NCI-H2081 treated with DMSO at 0.1 percent for 48 hours (cell line): Measurements from ENCODE around the gene MME.

Source experiments
- DNase-seq: peaks from one replicate; lab custom pipeline; 2025; lab: John Stamatoyannopoulos, UW

MME gene

GRCh38 chr3:155079746-155080487, at the start of gene MME:
Gene MME, plus strand, starts transcription at chr3:155080319. Its CDS starts 3,849 bp downstream, at chr3:155084168.
- DNase-seq, result no peak

GRCh38 chr3:155031186-155031585, 48.9 kb upstream of the MME start:
- no peak for DNase-seq

DNA sequence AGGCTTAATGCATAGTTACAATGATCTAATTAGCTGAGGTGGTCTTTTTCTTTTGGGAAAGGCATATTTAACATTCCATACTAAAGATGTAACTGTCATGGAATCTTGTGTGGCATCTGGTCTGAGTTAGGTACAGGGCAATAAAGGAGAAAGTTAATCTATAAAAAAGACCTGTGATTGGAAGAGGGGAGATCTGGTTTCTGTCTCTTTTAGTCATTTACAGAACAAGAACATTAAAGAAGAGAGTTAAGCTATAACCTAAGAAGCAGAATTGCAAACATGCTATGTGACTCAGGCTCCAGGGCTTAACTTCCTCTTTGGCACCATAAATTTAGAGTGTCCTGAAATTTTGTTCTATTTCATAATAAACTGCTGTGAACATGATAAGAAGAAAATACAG, 47.2 kb upstream of the MME start:
- no peak for DNase-seq

DNA sequence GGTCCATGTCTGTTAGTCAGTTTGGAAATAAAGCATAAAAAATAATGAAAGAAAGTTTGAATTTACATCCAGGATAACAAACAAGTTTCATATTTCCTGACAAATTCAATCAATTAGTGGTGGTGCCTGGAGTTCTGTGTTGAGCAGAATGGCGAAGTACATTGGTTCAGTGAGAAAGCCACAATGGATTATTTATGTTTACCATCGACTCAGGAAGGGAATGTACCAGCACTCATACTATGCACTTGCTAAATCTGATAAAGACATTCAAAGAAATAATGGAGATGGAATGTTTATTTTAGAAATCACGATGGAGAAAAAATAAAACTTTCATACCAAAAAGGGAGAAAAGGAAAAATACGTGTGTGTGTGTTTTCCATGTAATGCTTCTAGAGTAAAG, 45.3 kb upstream of the MME start:
- DNase-seq, result no peak

GRCh38 chr3:155035553-155035952, 44.6 kb upstream of the MME start:
- DNase-seq, result no peak

- DNase-seq, result no peak
Observed at GRCh38 chr3:155037508-155038202, 42.5 kb upstream of the MME start.

- no peak for DNase-seq
Observed at GRCh38 chr3:155038203-155038554, 41.9 kb upstream of the MME start.

- DNase-seq, result no peak
Observed at GRCh38 chr3:155046935-155047334, 33.2 kb upstream of the MME start.

- DNase-seq, result no peak
Observed at GRCh38 chr3:155047672-155048071, 32.4 kb upstream of the MME start.

GRCh38 chr3:155049959-155050358, 30.2 kb upstream of the MME start:
- no peak for DNase-seq

DNA sequence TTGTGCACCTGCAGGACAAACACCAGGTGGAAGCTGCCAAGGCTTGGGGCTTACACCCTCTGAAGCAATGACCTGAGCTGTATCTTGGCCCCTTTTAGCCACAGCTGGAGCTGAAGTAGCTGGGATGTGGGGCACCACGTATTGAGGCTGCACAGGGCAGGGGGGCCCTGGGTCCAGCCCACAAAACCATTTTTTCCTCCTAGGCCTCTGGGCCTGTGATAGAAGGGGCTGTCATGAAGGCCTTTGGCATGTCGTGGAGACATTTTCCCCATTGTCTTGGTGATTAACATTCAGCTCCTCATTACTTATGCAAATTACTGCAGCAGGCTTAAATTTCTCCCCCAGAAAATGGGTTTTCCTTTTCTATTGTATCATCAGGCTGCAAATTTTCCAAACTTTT, 27.6 kb upstream of the MME start:
- DNase-seq, result no peak

DNA sequence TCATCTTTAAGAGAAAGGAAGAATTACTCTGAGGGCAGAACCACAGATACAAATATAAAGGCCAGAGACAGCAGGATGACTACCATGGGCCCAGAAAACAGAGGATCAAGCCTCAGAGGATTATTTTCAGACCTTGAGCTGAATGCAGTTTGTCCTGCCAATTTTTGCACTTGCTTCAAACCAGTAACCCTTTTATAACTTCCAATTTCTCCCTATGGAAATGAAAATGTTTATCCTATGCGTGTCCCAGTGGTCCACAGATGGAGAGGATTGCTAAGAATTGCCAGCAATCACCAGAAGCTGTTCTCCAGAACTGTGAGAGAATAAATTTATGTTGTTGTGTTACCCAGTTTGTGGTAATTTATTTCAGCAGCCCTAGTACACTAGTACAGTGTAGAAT, 26.4 kb upstream of the MME start:
- no peak for DNase-seq

GRCh38 chr3:155064920-155065319, 15.2 kb upstream of the MME start:
- no peak for DNase-seq

- DNase-seq, result no peak
Observed at GRCh38 chr3:155065537-155065936, 14.6 kb upstream of the MME start.

- no peak for DNase-seq
Observed at GRCh38 chr3:155069729-155070128, 10.4 kb upstream of the MME start.

GRCh38 chr3:155070316-155070715, 9.8 kb upstream of the MME start:
- DNase-seq, result no peak

GRCh38 chr3:155070932-155071387, 9.2 kb upstream of the MME start:
- no peak for DNase-seq

- no peak for DNase-seq
Observed at GRCh38 chr3:155075200-155075599, 4.9 kb upstream of the MME start.

DNA sequence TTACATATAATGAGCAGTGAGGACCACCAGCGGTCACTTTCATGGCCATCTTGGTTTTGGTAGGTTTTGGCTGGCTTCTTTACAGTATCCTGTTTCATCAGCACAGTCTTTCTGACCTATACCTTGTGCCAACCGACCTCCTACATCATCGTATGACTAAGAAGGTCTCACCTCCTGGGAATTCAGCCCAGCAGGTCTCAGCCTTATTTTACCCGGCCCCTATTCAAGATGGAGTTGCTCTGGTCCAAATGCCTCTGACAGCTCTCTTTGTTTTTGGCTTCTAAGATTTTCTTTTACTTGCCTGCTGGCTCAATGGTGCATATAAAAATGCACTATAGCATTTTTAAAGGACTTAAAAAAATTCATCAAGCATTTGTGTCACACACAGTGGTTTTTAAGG, 3.2 kb upstream of the MME start:
- no peak for DNase-seq

GRCh38 chr3:155078711-155079467, 1.2 kb upstream of the MME start:
- DNase-seq, result no peak

- no peak for DNase-seq
Observed at GRCh38 chr3:155079468-155079745, 712 bp upstream of the MME start.

DNA sequence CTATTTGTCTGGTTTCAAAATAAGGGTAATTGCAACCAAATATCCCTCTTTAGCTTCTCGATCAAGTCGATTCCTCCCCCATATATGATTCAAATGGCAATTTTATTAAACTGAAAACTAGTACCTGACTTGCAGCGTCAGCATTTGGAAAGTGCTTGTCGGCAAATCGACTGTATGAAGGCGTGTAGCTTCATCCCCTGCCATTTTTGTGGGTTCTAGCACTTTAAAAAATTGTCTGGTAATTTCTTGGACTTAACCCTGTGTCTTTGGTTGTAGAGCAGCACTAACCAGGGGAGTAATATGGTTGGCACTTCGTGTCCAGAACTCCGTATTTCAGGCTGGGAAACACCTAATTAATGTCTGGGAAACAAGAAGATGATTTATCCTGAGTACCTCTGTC, 573 bp downstream of the MME start:
- no peak for DNase-seq

DNA sequence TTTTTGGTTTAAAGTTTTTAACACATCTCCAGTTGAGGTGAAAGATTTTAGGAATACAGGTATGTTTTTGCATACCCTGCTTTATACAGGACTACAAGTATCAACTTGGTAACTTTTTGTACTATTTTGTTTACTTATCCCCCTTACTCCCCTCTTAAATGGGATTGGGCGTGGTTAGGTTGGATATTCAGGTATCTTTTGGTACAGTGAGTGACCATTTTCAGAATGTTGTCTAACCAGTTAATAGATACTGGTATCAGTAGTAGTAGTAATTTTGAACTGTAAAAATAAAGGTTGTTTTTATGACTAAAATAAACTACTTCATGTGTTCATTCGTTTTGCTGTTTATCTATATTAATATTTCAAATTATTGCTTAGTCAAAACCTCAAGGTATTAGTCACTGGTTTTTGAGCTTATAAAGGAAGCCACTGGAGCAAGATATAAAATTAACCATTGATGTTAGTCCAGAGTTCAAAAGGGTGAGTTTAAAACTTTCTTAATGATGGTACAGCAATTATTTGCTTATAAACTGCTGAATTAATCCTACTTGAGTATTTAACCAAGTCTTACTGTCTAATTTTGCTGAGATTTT, 3.3 kb downstream of the MME start:
- DNase-seq, result no peak
